ENCODE data around the gene NEXN. TPM values are rescaled to one million over a fixed set of nuclear protein-coding genes. Genes with fewer than 3 reads are reported as not detected.
"Not testable (repeated sequence)": the region's sequence is repeated elsewhere in the genome, so short reads cannot be mapped to it uniquely, and the experiment has no call there.

Gene NEXN
- total and polyA plus RNA-seq, 8 donors = 12.7 to 64.3 (median 32.9) TPM

DNA sequence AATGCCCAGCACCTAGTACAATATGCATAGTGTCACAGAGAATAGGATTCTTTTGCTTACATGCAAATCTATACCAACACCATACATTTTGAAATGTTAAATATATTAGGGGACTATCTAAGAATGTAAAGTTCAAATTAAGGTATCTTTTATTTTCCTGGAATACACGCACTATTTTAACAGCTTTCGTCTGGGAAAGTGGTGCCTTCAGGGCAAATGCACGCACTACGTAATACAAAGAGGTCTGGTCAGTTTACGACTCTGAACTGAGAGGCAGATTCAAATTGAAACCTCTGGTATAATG, 89.5 kb downstream of the NEXN start:
- no peaks in the 10 kb centered on the region for H3K9me3 ChIP-seq
- H3K4me1 ChIP-seq = peaks cover 29 to 68% (median 48%) of the 10 kb centered on the region in 4 donors
- WGBS, 5 donors = 0 to 1% (median 0%) methylated on average over 5 of the region's 5 CpGs
- intact Hi-C loops (cut with DNase I; ENCODE audit: low total_unique reads) = loop anchor here (10.0 kb wide), 1 partner anchor 137 kb away; no protein-coding TSS in a partner anchor
- peaks cover 0 to 12% (median 8%) of the 10 kb centered on the region in 4 donors for H3K36me3 ChIP-seq
- H3K27me3 ChIP-seq = no peaks in the 10 kb centered on the region
- no peak for TF ChIP-seq POLR2AphosphoS5 (IDR thresholded peaks at IDR 0.05)
- no peak for TF ChIP-seq EP300 (IDR thresholded peaks at IDR 0.05)
- TF ChIP-seq POLR2A (IDR thresholded peaks at IDR 0.05) = no peak
- no peak for TF ChIP-seq CTCF (IDR thresholded peaks at IDR 0.05)
- peak overlapping the region; percentile 67 to 82 (median 74) for H3K4me3 ChIP-seq
- no peak for DNase-seq
- peak overlapping the region; percentile 98 to 99 (median 99) for H3K27ac ChIP-seq

- H3K27ac ChIP-seq = peak overlapping the region; percentile 98 to 99 (median 99)
Measured at GRCh38 chr1:77978293-77978968, 90.0 kb downstream of the NEXN start.

DNA sequence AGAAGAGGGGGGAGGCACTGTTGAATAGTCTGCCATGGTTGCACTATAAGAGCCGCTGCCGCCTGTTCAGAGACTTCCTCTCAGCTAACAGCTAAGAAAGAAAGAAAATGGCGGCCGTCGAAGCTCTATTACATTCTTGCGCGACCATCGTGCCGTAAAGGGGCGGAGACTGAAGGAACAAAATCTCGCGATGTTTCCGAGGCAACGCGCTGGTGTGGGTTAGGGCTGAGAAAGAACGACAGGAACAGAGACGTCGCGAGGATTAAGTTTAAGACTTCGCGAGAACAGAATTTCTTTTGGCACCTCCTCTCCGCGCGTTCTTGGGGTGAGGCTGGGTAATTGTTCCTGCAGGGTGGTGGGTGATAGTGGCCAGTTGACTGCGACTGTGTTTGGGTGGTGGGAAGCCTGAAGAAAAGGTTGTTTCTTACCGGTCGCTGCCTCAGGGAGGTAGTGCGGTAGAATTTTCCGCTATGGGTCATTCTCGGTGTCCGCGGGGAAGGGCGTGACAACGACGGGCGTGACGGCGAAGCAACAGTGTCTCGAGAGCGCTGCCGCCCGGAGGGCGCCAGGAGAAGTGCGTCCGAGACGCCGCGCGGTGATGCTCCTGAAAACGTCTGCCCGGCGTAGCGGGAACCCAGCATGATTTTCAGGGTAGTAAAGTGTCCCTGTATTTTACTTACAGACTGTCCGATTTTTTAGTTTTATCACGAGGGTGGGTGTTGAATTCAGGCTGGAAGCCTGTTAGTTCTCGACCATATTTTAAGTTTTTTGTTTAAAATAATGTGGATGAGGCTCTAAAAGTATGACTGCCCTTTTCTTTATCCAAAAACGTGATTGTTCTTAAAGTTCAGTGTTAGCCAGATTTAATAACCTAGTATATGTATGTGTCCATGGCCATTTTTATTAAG, 90.8 kb downstream of the NEXN start, which contains the start of gene FUBP1:
Gene FUBP1 (minus strand): TSS at position 104 of the 908 bp plus-strand sequence. CDS start 68 bp downstream, at position 36.
- DNase-seq = peak; percentile 96 to 99
- peak within 1 kb of the TSS; percentile 98 to 99 (median 99) for H3K27ac ChIP-seq
- no peaks in the 10 kb centered on the region for H3K27me3 ChIP-seq
- TF ChIP-seq POLR2AphosphoS5 (IDR thresholded peaks at IDR 0.05) = peak; percentile 69 to 80 (median 77)
- TF ChIP-seq EP300 (IDR thresholded peaks at IDR 0.05) = no peak
- TF ChIP-seq CTCF (IDR thresholded peaks at IDR 0.05) = peak in 5 of 7 experiments; percentile 50 to 79 (median 77)
- peak in 2 of 4 donors; percentile 8 to 38 for TF ChIP-seq POLR2A (IDR thresholded peaks at IDR 0.05)
- WGBS, 5 donors = 0% methylated on average over 46 to 57 of the region's 57 CpGs
- peak within 1 kb of the TSS; percentile 67 to 82 (median 74) for H3K4me3 ChIP-seq
- intact Hi-C loops (cut with DNase I; ENCODE audit: low total_unique reads) = loop anchor here (10.0 kb wide), 1 partner anchor 136 kb away; no protein-coding TSS in a partner anchor
- H3K9me3 ChIP-seq = no peaks in the 10 kb centered on the region
- peaks cover 31 to 65% (median 46%) of the 10 kb centered on the region in 4 donors for H3K4me1 ChIP-seq
- H3K36me3 ChIP-seq = peaks cover 0 to 8% (median 7%) of the 10 kb centered on the region in 4 donors

More at GRCh38 chr1:77978293-77978968, 90.0 kb downstream of the NEXN start:
- Histone ChIP-seq H3K4me3 (peak overlapping the region; percentile 67 to 82 (median 74)), H3K27me3 (no peaks in the 10 kb centered on the region), H3K4me1 (peaks cover 29 to 63% (median 48%) of the 10 kb centered on the region in 4 donors), H3K36me3 (peaks cover 0 to 10% (median 8%) of the 10 kb centered on the region in 4 donors), H3K9me3 (no peaks in the 10 kb centered on the region)
- WGBS, 5 donors = 0 to 1% (median 0%) methylated on average over 32 to 34 of the region's 34 CpGs
- TF ChIP-seq EP300 (IDR thresholded peaks at IDR 0.05) (no peak), POLR2AphosphoS5 (IDR thresholded peaks at IDR 0.05) (peak; percentile 54 to 69 (median 67)), POLR2A (IDR thresholded peaks at IDR 0.05) (no peak), CTCF (IDR thresholded peaks at IDR 0.05) (no peak)
- intact Hi-C loops (cut with DNase I; ENCODE audit: low total_unique reads) = loop anchor here (10.0 kb wide), 1 partner anchor 136 kb away; no protein-coding TSS in a partner anchor
- peak; percentile 69 to 96 for DNase-seq

DNA sequence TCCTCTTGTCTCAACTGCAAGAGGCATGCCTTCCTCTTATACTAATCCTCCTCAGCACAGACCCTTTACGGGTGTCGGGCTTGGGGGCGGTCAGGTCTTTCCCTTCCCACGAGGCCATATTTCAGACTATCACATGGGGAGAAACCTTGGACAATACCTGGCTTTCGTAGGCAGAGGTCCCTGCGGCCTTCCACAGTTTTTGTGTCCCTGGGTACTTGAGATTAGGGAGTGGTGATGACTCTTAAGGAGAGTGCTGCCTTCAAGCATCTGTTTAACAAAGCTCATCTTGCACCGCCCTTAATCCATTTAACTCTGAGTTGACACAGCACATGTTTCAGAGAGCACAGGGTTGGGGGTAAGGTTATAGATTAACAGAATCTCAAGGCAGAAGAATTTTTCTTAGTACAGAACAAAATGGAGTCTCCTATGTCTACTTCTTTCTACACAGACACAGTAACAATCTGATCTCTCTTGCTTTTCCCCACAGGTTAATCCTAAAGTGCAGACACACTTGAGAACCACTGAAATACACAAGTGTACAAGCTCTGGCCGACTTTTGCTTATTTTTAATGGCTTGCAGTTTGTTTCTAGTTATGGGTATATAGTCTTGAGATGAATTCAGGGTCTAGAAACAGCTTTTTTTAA, 95.0 kb downstream of the NEXN start:
- H3K9me3 ChIP-seq; H3K27ac ChIP-seq; DNase-seq; H3K36me3 ChIP-seq; H3K27me3 ChIP-seq; intact Hi-C loops (cut with DNase I; ENCODE audit: low total_unique reads); H3K4me3 ChIP-seq: not testable (repeated sequence)
- H3K4me1 ChIP-seq = peaks cover 6 to 52% (median 18%) of the 10 kb centered on the region in 4 donors
- 71 to 80% (median 77%) methylated on average over 8 of the region's 8 CpGs for WGBS, 5 donors
